ENCODE results near the gene POLN. TPM values are rescaled to one million over a fixed set of nuclear protein-coding genes. Genes with fewer than 3 reads are reported as not detected.

The POLN gene
- total RNA-seq, 1 donor from 2014 or later: 8.4 TPM

DNA sequence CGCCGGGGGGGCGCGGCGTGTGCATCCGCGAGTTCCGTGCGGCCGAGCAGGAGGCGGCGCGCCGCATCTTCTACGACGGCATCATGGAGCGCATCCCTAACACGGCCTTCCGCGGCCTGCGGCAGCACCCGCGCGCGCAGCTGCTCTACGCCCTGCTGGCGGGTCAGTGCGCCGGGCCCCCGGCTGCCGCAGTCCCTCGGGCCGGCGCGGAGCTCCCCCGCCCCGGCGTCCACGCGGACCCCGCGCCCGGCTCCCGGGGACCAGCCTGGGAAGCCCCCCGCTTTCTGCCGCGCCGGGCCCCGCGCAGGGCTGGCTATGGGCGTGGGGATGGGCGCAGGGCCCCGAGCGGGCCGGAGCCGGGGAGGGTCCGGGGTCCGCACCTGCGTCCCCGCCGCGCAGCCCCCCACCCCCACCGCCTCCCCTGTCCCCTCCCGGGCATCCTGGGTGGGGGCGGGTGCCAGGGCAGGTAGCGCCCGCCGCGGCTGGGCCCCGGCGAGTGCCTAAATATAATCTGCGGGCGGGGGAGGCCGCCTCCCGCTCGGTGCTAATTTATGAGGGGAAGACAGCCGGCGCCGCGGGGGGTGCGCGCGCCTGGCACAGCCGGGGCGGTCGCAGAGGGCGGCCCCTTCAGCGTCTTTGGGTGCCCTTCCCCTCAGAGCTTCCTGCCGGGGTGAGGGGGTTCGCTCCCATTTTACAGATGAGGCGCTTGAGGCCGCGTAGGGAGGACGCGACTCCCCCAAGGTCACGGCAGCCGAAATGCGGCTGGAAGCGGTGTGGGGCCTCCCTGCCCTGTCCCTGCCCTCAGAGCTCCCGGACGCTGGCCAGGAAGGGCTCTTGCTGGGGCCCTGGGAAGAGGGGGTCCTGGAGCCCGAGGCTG lies 182.0 kb downstream of the POLN start:
- no peak for DNase-seq (ENCODE audit: low spot score)

DNA sequence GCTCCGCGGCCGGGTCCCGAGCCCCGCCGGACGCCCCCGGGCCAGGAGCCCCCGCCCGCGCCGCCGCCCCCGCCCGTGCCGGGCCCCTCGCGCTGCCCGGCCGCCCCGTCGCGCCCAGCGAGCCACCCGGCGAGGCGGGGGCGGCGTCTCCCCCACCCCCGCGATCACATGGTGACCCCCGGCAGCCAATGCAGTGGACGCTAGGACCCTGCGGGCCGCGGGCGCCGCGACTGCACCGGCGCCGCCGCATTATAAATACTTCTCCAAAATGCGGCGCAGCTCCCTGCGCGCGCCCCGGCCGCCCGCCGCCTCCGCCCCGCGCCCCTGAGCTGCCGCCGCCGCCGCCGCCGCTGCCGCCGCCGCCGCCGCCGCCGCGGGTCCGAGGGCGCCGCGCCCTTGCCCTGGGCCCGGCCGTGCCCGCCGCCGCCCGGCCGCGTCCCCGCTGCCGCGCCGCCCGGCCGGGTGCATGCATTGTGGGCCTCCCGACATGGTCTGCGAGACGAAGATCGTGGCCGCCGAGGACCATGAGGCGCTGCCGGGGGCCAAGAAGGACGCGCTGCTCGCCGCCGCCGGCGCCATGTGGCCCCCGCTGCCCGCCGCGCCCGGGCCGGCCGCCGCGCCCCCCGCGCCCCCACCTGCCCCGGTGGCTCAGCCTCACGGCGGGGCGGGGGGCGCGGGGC lies 182.7 kb downstream of the POLN start, which contains the start of gene NAT8L:
Gene NAT8L, plus strand, starts transcription at position 282 of the 680 bp plus-strand sequence. Its CDS starts 185 bp downstream, at position 467.
- peak; percentile 17 for DNase-seq (ENCODE audit: low spot score)

- no peak for DNase-seq (ENCODE audit: low spot score)
These were observed 183.5 kb downstream of the POLN start for GRCh38 chr4:2058264-2059045.

- no peak for DNase-seq (ENCODE audit: low spot score)
These were observed 184.4 kb downstream of the POLN start for GRCh38 chr4:2057382-2058065.

GRCh38 chr4:2054217-2054616 lies 187.7 kb downstream of the POLN start:
- DNase-seq (ENCODE audit: low spot score): no peak

DNA sequence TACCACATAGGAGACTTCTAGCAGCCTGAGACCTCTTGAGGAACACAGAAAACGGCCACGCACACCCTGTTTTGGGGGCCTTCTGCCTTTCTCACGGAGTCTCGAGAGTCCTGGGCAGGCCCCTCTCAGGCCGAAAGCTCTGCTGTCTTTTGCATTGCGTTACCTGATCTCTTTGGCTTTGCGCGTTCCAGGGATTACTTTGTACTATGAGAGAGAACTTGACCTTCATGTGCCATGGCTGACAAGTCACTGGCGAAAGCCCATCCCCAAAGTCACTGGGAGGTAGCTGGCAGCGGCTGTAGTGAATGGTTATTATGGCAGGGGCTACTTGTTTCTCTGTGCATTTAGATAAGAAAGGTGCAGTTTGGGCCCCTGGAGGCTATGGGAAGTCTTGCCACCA lies 190.8 kb downstream of the POLN start:
- no peak for DNase-seq (ENCODE audit: low spot score)

GRCh38 chr4:2049811-2050210 lies 192.1 kb downstream of the POLN start:
- DNase-seq (ENCODE audit: low spot score): no peak

GRCh38 chr4:2049381-2049780 lies 192.5 kb downstream of the POLN start:
- DNase-seq (ENCODE audit: low spot score): no peak

- no peak for DNase-seq (ENCODE audit: low spot score)
These were observed 193.1 kb downstream of the POLN start for GRCh38 chr4:2048831-2049230.

DNA sequence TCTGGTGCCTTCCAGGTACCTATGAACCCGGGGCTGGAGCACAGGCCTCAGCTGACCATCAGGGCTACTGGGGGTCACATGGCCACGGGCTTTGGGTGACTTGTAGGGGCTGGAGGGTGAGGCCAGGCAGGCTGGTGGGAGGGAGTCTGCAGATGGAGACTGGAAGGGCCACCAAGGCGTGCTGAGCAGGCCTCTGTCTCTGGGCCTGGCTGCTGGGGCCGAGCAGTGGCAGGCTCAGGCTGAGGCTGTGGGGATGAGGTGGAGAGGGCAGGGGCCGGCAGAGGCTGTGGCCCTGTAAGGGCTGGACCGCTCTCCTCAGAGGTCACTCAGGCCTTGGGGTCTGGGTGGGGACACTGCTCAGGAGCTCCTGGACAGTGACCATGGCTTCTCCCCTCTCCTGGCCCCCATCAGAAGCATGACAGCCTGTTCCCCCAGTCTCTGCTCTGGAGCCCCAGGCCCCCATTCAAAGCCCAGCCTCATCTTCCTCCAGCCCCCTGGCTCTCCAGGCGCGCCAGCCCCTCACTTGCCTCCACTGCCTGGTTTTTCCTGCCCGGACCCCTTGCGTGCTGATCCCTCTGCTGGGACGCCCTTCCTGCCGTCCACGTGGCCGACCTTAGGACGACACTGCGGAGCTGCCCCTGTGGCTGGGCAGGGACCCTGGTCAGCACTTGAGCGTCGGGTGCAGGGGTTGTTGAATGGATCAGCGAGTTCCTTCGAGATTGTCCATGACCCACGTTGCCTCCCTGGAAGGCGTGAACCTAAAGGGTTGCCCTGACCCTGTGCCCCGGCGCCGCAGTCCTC lies 193.9 kb downstream of the POLN start:
- no peak for DNase-seq (ENCODE audit: low spot score)

GRCh38 chr4:2047031-2047660 lies 194.8 kb downstream of the POLN start:
- no peak for DNase-seq (ENCODE audit: low spot score)

GRCh38 chr4:2046031-2046961 lies 195.6 kb downstream of the POLN start:
- DNase-seq (ENCODE audit: low spot score): no peak

DNA sequence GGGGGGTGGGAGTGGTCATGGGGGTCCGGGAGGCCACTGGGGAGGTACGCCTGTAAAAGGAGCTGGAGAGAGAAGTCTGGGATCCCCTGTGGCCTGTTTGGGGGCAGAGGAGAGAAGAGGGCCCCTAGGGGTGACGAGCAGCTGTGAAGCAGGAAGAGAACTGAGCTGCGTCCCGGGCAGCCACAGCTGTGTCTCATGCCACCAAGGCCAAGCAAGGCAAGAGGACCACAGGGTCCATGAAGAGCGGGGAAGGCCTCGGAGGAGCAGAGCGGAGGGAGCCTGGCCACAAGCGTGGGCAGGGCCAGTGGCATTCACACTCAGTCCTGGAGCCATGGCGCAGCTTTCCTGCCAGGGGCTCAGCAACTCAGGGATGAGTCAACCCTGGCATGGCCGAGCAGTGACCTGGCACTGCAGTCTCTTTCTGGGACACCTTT lies 196.4 kb downstream of the POLN start:
- DNase-seq (ENCODE audit: low spot score): no peak

DNA sequence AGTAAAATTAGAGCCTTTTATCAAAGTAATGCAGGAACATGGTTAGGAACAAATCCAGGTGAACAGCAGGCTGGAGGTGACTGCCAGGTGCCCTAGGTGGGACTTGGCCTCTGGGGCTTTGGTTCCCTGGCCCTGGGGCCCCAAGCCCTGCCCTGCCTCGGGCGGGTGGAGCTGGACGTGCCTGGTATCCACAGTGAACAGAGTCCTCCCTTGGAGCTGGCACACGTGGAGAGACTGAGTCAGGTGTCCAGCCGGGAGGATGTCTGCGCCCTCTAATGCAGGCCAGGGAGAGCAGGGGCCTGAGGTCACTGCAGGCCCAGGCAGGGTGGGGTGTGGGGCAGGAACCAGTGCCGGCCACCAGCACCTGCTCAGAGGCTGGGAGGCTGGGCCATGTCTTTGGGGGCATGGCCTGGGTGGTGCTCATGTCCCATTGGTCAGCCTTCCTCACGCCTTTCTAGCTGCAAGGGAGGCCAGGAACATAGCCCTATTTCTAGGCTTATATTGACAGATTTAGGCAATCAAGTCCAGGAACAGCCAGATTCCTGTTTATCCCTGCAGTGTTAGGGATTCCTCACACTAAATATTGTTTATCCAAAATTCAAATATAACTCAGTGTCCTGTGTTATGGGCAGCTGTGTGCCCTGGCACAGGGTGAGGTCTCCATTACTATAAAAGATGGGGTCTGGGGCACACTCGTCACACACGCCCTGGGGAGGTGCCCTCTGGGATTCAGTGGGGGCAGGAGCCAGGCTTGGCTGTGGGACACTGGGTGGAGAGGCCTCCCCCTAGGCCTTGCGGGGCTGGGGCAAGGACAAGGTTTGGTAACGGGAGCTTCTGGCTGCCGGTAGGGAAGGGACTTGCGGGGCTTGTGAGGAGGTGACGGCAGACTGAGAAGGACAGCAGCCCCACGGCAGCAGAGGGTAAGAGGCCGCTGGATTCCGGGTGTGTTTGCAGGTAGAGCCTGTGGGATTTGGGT lies 197.1 kb downstream of the POLN start:
- DNase-seq (ENCODE audit: low spot score): no peak

DNA sequence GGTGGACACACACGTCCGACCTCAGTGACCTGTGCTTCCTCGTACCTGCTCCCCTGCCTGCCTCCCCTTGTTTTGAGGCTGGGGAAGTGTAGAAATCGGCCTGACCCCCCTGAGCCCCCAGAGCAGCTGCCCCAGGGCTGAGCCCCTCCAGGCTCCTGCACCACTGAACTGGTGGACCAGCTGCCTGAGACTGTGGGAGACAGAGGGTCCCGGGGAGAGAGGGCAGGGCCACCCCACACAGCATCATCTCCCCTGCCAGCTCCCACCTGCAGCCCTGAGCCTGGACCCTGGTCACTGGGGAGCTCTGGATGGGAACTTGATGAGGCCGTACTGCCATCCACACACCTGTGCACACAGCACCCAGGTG lies 197.8 kb downstream of the POLN start:
- no peak for DNase-seq (ENCODE audit: low spot score)

DNA sequence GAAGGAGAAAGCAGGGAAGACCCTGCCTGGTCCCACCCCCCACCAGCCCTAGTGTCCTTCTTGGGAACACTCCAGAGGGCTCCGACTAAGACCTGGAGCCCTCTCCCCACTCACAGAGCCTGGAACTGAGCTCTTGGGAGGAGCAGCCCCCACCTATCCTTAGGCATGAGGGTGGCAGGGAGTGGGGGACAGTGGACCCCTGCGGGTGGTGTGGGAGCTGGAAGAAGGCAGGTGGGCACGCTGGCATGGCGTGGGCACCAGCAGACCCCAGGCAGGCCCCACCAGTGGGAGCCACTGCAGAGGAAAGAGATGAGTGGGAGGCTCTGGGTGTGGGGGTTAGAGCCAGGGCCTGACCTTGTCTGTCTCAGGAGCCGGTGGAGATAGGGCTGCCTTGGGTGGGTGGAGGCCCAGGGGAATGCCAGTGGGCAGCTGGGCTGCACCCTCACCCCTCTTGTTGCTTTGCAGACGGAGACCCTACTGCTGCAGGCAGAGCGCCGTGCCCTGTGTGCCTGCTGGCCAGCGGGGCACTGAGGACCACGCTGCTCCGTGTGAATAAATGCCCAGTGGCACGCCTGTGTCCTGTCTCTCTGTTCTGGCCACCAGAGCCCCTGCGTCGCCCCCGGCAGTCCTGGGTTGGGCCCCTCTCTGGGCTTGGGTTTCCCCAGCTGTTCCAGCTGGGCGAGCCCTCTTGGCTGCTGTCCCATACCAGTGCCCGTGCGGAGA lies 198.4 kb downstream of the POLN start:
- DNase-seq (ENCODE audit: low spot score): no peak

GRCh38 chr4:2042947-2043395 lies 198.9 kb downstream of the POLN start:
- no peak for DNase-seq (ENCODE audit: low spot score)

All from umbilical cord (tissue), 2 donors.